HG03520 (cell line): ENCODE data around the gene THBD.

Source experiments
- ATAC-seq: cut with Tn5 transposase; IDR thresholded peaks from one replicate; pipeline ENCODE4 v1.9.1; 2021; ENCODE audit warnings: mild to moderate bottlenecking, moderate library complexity; ENCODE audit not compliant: unreplicated experiment

The THBD gene

DNA sequence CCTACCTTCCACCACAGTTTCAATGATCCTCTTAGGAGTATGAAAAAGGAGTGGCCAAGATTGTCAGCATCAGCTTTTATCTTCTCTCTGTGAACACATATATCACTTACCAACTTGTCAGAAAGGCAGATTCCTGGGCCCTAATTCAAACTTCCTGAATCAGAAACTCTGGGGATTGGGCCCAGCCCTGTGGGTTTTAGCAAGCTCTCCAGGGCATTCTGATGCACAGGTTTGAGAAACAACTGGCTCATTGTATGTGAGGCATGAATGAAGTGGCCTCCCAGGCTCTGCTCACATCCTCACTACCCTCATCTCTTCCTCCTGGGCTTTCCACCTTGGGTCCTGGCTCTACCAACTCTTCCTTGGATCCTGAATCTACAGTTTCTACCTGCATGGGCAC is 13.2 kb upstream of the THBD start:
- no peak for ATAC-seq

DNA sequence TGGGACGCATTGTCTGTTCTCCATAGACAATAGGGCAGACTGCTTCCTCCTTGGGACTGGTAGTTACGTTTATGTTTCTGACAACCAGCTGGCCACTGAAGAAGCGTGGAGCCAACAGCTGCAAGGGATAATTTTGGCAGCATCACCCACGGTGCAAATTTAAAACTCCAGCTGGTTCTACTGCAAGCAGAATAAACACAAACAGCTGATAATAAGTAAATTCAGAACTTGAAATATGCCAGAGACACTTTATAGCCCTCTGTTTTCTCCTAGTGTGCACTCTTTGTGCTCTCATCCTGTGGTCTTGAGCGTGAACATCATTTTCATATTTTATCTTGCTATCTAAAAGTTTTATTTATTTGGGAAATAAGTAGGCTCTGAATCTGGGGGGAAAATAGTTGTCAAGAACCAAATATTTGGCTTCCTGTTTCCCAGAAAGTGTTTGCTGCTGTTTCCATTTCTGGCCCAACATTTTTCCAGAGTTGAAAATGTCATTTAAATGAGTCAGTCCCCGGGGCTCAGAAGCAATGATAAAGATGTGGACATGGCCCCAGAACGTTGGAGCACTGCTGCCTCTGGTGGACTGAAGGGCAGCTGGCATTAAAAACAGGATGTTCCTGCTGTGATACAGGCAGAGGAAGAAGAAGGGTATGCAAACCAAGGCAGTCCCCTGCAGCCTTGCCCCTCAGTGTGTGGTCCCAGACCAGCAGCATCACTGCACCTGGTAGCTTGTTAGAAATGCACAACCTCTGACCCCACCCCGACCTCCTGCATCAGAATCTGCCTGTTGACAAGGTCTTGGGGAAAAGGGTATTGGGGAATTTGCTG is 12.5 kb upstream of the THBD start:
- ATAC-seq: no peak

DNA sequence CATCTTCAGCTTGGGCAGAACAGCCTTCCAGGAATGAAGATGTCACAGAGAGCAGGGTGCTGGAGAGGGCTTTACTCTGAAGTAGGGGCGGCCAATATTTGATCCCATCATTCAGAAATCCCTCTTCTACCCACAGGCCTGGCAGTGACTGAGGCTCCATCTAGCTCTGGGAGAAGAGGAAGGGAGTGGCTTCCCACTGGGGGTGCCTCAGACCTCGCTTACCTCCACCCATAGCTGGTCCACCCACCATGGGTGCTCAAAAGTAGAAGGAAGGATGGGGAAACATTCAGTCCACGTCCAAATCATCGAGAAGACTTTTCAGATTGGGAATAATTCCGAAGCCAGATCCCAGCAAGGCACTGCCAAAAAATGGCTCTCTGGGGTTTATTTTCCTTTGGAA is 11.8 kb upstream of the THBD start:
- ATAC-seq: no peak

DNA sequence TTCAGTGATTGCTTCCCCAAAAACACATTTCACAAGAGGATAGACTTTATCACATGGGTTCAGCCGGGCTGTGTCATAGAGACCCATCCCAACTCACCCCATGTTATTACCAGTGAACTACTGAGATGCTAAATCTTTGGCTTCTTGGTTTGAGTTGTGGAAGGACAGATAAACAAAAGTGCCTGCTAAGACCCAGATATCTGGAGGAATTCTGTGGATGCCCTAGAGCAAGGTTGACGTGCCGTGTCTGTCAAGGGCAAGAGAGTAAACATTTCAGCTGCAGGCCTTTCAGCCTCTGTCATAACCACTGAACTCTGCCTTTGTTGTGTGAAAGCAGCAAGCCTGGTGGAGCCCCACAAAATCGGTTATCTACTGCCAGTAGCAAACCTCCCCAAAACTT is 11.2 kb upstream of the THBD start:
- ATAC-seq: no peak

DNA sequence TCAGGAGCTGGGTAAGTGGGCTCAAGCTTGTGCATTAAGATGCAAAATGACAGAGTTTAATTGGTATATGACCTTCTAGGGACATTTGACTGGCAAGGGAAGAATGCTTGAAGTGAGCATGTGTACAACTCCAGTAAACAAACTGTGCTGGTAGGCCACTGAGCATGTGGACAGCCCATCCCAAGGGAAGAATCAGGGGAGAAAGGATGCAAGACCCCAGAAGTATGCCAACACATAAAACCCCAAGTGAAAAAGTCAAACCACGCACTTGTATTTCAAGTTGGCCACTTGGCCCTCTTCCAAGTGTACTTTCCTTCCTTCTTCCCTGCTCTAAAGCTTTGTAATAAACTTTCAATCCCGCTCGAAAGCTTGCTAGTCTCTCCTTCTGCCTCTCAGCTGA is 10.4 kb upstream of the THBD start:
- ATAC-seq: no peak

DNA sequence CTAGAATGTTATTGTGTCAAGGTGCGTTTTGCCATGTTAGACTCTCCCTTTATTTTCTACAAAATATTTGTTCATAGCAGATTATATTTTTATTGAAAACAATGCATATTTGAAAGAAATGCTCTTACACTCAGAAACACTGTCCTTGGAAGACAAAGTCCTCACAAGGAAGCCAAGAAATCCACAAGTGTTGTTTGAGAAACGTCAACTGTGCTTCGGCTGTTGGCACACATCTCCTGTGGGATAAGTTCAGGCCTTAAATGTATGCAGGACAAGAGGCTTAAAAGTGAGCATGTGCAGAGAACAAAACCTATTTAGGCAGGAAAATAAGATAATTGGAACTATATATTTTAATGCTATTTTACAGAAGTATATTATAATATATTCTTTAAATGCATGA is 9.5 kb upstream of the THBD start:
- no peak for ATAC-seq

DNA sequence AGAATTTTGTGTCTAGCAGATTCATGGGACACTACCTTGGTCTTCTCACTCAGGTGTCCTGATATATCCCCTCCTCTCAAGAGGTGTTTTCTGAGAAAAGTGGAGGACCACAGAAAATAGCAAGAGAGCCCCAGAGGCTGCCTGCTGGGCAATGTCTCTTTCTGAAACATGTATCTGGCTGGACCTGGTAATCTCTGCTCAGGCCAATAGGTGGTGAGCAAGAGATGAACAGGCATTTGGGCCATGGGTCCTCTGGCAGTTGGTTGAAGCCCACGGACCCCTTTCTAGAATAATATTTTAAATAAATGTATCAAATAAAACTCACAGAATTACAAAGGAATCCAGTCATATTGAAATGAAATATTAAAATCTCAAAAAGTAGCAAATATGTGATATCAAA is 8.8 kb upstream of the THBD start:
- no peak for ATAC-seq

DNA sequence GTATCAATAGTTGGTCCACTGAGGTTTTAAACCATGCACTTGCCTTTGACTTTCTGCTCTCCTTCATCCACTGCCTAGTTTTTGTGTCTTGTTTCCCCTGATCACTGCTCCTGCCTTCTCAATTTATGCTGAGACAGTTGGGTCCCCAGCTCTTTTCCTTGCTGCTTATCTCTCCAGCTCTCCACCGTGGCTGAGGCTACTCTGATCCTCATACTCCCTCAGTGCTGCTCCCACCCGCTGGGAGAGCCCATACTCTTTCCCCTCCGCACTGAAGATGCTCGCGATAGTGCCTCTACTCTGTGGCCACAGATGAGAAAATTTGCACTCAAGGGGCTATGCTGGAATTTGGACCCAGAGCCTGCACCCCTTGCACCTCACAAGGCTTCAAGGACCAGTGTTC is 3.4 kb upstream of the THBD start:
- ATAC-seq: no peak

DNA sequence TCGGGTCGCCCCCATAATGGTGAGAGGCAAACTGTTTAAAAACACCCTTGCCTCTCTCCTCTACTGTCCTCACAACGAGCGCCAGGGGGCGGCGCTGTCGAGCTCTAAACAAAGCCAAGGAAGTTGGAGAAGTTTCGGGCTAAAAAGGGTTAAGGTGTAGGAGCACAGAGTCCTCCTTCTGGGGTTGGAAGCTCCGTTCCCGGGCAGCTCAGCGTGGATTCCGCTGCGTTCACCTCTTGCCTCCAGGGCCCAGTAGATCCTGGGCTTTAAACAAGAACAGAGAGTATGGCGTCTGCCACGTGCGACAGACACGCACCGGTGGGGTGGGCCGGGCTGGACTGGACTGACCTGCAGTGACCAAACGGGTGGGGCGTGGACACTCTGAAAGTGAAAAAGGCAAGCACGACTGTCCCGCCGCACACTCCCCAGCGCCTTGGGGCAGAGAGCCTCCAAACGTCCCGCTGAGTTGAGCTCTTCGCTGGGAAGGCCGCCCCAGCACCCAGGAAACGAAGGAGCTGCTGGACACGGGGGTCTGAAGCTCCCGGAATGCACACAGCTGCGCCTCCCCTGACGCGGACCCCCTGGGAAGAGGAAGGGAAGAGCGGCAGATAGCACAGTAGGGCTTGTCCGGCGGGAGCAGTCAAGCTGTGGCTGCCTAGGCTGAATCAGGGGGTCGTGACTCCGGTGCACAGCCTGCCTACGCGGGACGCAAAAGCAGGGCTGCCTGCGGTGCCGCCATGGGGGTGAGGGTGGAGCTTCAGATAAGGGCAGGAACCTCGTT is 1.6 kb upstream of the THBD start:
- ATAC-seq: no peak

DNA sequence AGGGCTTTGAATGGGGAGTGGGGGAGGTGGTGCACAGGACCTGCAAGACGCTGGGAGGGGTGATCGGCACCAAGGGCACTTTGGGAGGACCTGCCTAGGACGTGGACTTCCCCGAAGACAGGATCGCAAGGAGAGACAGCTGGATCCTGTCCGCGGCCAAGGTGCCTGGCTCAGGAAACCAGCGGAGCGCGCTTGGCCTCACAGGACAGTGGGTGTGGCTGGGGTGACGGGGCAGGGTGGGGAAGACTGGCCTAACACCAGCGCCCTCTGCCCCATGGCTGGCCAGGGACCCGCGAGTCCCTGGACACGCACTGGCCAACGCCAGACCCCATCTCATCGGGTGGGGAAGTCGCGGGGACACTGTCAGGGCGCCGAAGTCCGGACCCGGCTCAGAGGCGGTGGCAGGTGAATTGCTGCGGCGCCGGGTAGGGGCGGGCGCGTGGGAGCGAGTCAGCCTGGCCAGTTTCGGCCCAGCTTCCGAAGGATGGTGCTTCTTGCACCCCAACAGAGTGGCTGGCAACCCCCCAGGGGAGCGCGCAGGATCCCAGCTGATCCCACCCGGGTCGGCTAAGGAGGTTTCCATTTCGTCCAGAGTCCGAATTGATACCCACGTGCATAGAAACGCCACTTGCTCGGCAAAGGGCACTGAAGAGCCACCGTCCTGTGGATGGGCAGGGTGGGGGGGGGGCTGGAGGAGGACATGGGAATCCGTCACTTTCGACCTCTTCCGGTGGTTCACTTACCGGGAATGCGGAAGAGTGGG is 785 bp upstream of the THBD start:
- no peak for ATAC-seq

DNA sequence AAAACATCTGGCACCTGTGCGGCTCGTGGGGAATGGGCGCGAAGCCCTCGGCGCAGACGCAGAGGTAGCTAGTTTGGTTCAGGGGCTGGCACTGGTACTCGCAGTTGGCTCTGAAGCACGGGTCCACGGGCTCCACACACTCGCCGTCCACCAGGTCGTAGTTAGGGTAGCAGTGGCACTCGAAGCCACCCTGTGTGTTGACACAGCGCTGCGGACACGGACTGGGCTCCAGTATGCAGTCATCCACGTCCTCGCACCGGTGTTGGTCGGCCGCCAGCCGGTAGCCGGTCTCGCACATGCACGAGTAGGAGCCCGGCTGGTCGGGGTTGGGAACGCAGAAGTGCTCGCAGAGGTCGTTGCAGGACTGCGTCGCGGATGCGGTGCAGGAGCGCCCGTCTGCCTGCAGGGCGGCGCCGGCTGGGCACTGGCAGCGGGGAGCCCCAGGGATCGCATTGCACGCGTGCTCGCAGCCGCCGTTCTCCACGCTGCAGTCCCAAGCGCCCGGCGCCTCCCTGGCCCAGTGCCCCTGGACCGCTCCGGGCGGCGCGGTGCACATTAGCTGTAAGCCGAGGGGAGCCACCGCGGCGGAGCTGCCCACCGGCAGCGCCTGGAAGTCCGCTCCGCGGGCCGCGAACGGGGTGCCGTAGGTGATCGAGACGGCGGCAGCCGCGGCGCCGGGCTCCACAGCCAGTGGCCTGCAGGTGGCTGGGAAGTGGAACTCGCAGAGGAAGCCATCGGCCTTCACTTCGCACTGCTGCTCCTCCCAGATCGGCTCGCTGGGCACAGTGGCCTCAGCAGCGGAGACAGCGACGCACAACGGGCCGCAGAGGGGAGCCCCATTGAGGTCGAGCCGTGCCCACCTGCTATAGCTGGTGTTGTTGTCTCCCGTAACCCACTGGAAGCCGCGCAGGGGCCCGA is 930 bp downstream of the THBD start:
- ATAC-seq: no peak

DNA sequence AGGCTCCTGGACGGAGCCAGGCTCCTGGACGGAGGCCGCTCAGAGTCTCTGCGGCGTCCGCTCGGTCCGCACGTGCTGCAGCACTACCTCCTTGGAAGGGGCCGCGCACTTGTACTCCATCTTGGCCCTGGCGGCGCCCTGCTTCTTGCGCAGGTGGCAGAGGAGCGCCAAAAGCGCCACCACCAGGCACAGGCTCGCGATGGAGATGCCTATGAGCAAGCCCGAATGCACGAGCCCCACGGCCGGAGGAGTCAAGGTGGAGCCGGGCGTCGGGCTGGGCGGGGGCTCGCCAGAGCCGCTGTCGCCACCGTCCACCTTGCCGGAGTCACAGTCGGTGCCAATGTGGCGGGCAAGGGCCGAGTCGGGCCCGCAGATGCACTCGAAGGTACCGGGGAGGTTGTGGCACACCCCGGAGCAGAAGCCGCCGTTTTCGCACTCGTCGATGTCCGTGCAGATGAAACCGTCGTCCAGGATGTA is 1.7 kb downstream of the THBD start:
- ATAC-seq: no peak

DNA sequence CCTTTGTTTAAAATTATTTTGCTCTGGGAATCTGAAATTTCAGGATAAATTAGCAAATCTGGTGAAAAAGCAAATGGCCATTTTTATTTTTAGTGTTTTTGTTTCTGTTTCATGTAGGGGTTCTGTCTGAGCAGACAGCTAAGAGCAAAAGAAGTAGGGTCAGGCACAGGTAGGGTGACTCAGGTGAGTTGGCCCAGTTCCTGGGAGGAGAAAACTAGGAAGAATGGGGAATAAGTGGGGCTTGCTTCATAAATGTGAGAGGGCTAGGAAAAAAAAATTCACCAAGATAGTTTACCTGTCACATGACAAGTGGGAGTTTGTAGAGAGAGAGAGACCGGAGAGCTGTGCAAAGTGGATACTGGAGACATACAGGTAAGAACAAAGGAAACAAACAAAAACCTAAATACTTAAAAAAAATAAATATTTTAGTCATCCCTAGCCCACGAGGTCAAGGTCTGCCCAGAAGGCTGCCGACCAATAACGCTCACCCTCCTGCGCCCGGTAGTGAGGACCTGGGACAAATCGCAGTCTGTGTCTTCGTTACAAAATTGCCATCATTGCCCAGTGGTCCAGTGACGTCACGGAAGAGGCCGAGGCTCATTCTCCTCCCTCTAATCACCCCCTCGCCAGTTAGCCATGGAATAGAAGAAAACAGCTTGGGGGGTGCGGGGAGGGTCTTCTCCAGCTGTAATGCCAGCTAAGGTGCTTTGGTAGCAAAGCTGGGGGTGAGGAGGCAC is 2.3 kb downstream of the THBD start:
- ATAC-seq: no peak

DNA sequence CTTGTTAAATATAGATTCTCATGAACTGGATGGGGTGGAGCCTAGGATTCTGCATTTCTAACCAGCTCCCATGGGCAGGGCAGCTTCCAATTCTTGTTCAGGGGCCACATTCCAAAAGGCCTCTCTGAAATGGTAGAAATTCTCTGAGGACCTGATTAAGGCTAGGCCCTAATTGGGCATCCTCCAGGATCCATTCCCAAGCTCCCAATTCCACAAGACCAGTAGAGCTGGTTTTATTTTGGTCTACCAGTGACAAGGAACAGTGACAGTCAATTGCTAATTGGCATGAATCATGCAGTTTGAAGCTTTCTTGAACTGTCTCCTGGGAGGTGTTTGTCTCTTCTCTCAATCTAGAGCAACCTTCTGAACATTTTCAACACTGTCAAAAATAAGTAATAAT is 3.0 kb downstream of the THBD start:
- no peak for ATAC-seq

DNA sequence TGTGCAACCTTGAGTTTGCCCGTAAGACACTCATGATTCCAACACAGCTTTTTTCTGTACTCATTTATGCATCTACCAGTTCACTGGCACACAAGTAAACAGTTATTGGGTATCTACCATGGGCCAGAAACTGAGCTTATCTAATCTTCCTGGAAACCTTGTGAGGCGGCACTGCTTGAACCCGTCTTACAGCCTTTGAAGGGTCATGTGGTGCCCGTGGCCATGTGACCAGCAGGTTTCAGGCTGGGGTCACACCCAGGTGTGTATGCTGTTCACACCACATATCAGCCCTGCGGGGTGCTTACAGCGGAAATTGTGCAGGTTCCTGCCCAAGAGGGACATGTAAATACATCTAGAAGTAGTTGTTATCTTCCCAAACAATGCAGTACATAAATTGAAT is 6.1 kb downstream of the THBD start:
- no peak for ATAC-seq

DNA sequence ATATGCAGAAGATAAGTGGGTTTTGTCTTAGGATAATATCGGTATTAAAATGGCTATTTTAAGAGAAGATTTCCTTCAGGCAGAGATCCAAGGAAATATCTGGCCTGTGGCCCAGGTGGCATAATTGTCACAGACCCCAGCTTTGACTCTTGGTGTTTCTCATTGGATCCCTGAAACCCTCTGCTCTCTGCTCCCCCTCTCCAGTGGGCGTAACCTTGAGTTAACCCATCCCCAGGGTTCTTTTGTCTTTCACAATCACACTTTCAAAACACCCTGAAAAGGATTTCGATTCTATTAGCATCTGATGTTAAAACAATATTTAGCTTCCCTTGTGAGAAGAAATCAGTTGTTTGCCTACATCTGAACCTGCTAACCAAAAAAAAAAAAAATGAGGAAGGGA is 7.2 kb downstream of the THBD start:
- ATAC-seq: no peak

DNA sequence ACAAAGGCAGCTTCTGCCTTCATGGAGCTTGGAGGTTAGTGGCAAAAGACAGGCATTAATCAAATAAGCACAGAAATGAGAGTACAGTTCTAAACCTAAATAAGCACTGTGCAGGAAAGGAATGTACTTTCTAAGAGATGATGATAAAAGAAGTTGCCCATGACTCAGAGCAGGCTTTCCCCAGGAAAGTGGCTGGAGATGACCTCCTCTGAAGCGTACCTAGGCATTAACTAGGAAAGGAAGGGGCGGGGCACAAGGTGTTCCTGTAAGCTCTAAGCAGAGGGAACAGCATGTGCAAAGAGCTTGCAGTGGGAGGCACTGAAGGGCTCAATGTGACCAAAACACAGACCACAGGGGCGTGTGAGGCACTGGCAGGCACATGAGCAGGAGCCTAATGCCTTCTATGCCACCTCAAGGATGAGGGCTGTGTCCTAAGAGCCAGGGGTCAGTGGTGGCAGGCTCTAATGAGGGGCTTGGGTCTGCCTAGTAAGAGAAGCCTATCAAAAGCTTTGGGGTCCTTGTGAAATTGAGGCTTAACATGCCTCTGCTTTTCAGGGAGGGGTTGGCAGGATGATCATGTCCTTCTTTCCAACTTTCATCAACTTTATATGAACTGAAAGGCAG is 9.5 kb downstream of the THBD start:
- no peak for ATAC-seq

DNA sequence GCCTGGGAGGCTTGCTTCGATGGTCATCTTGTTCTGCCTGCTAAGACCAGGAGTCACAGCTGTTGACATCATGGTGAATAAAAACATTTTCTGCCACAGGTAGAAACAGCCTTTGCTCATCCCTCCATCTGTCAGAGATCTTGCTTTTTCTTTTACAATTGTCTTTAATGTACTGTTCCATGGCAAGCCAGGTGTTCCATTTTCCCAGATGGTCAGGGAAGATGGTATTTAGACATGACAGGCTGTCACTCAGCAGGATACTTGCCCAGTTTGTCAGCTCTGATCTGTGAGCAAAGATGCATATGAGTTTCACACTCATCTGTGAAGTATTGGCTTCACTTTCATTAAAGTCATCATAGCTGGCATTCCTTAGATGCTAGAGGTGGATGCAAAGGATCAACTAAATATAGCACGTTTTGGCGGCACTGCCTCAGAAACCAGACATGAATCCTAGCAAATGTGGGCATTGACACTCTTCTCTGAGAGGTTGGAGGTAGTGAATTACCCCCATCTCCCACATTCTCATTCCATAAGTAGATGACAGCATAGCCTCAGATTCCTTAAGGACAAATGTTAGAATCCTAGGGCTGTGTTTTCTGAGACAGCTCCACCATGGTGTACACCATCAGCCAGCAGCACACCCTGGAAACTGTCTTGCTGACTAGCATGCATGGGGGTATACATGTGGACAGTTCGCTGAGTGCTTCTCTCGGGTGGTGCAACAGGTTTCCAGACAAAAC is 10.2 kb downstream of the THBD start:
- ATAC-seq: no peak

DNA sequence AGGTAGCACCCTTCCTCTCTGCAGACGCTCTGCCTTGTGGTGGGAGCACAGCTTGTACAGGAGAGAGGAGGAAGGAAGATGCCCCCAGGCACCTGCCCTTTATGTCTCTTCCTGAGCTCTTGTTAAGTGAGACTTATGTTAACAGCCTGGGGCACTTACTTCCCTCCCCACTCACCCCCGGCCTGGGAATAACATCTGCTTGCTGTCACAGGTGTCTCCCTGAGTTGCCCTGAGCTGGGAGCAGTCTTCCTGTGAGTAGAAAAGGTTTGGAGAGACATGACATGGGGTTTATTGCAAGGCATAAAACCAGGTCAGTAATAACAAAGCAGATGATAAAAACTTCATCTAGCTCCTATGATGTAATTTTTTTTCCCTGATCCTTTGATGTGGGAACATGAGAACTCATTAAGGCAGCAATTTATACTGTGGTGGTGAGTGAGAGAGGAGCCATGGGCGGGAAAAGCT is 12.4 kb downstream of the THBD start:
- no peak for ATAC-seq
